Astrocyte (in vitro differentiated cells and primary cell): ENCODE results near the gene PSKH1. TPM values are rescaled to one million over a fixed set of nuclear protein-coding genes. Genes with fewer than 3 reads are reported as not detected.

Experiments used
- DNase-seq: peaks from one replicate; pipeline ENCODE4 v3.0.0-alpha.2; 2010; ENCODE audit warnings: low read depth
- FAIRE-seq: peaks from 2 replicates; lab custom pipeline; 2011; peaks lifted over from hg19 to GRCh38; lab: Jason Lieb, UNC
- H2AFZ ChIP-seq: 2 replicates; pipeline ENCODE4 v1.6.0; 2012; ENCODE audit warnings: low read depth, low read length, inconsistent platforms
- H3K27ac ChIP-seq: 2 replicates; pipeline ENCODE4 v1.5.1; 2011; ENCODE audit warnings: low read depth, low read length, inconsistent platforms
- H3K27me3 ChIP-seq: 2 replicates; pipeline ENCODE4 v1.6.0; 2011; ENCODE audit warnings: low read length, inconsistent platforms; ENCODE audit not compliant: insufficient read depth
- H3K36me3 ChIP-seq: 2 replicates; pipeline ENCODE4 v1.5.1; 2011; ENCODE audit warnings: low read length, inconsistent platforms; ENCODE audit not compliant: insufficient read depth
- H3K4me1 ChIP-seq: 2 replicates; pipeline ENCODE4 v1.5.1; 2011; ENCODE audit warnings: low read length, inconsistent platforms; ENCODE audit not compliant: insufficient read depth
- H3K4me2 ChIP-seq: 2 replicates; pipeline ENCODE4 v1.6.0; 2012; ENCODE audit warnings: low read length, inconsistent platforms
- H3K4me3 ChIP-seq: 2 replicates; pipeline ENCODE4 v1.5.1; 2011; ENCODE audit warnings: low read depth, mild to moderate bottlenecking, low read length, inconsistent platforms; ENCODE audit not compliant: insufficient read depth
- H3K79me2 ChIP-seq: 2 replicates; pipeline ENCODE4 v1.6.0; 2012; ENCODE audit warnings: mild to moderate bottlenecking, low read length, inconsistent platforms; ENCODE audit not compliant: insufficient read depth
- H3K9ac ChIP-seq: 2 replicates; pipeline ENCODE4 v1.6.0; 2012; ENCODE audit warnings: mild to moderate bottlenecking, low read length, inconsistent platforms
- H3K9me3 ChIP-seq: 2 replicates; pipeline ENCODE4 v1.5.1; 2012; ENCODE audit warnings: low read depth, mild to moderate bottlenecking, low read length, inconsistent platforms; ENCODE audit not compliant: insufficient read depth
- H4K20me1 ChIP-seq: 2 replicates; pipeline ENCODE4 v1.6.0; 2012; ENCODE audit warnings: low read length, inconsistent platforms; ENCODE audit not compliant: insufficient read depth
- H3K27ac Mint-ChIP-seq: one replicate; pipeline ENCODE4 v1.8.0; 2021; ENCODE audit warnings: mild to moderate bottlenecking, mixed read lengths; ENCODE audit not compliant: unreplicated experiment
- H3K27me3 Mint-ChIP-seq: one replicate; pipeline ENCODE4 v1.8.0; 2021; ENCODE audit warnings: low read depth, mixed read lengths; ENCODE audit not compliant: unreplicated experiment
- H3K36me3 Mint-ChIP-seq: one replicate; pipeline ENCODE4 v1.8.0; 2021; ENCODE audit warnings: low read depth, mixed read lengths; ENCODE audit not compliant: unreplicated experiment
- H3K4me1 Mint-ChIP-seq: one replicate; pipeline ENCODE4 v1.8.0; 2021; ENCODE audit warnings: low read depth, mixed read lengths; ENCODE audit not compliant: unreplicated experiment
- H3K4me3 Mint-ChIP-seq: one replicate; pipeline ENCODE4 v1.8.0; 2021; ENCODE audit warnings: mild to moderate bottlenecking, moderate library complexity, mixed read lengths; ENCODE audit not compliant: unreplicated experiment
- H3K9me3 Mint-ChIP-seq: one replicate; pipeline ENCODE4 v1.8.0; 2021; ENCODE audit warnings: mild to moderate bottlenecking, mixed read lengths; ENCODE audit not compliant: unreplicated experiment
- CTCF ChIP-seq: IDR thresholded peaks from 2 replicates; pipeline ENCODE4 v1.5.1; 2011; ENCODE audit warnings: low read depth, mild to moderate bottlenecking, inconsistent platforms, low read length, moderate library complexity; ENCODE audit not compliant: insufficient read depth
- EZH2 ChIP-seq: IDR thresholded peaks from 2 replicates; pipeline ENCODE4 v1.6.1; 2012; ENCODE audit warnings: mild to moderate bottlenecking, low read length, inconsistent platforms; ENCODE audit not compliant: insufficient read depth
- total RNA-seq: library from RNA; stranded (reverse); gene quantifications from 2 replicates; pipeline ENCODE4 v1.2.1, GENCODE V29; 2021

PSKH1 gene
- total RNA-seq, 1 donor from 2014 or later, result 27.3 TPM

- Mint-ChIP-seq H3K4me3 (no peak overlapping the region), H3K4me1 (peaks cover 3% of the 10 kb centered on the region), H3K36me3 (peaks cover 24% of the 10 kb centered on the region), H3K9me3 (no peaks in the 10 kb centered on the region), H3K27me3 (no peaks in the 10 kb centered on the region), H3K27ac (no peak overlapping the region)
- H3K4me3 ChIP-seq, result no peak overlapping the region
- H3K79me2 ChIP-seq, result peaks cover 25% of the 10 kb centered on the region
- H3K9ac ChIP-seq, result no peak overlapping the region
- no peak overlapping the region for H2AFZ ChIP-seq
- no peak for FAIRE-seq
- no peaks in the 10 kb centered on the region for H3K9me3 ChIP-seq
- no peaks in the 10 kb centered on the region for H3K27me3 ChIP-seq
- H3K27ac ChIP-seq, result no peak overlapping the region
- TF ChIP-seq EZH2 (no peak), CTCF (no peak)
- H3K4me2 ChIP-seq, result no peak overlapping the region
- H3K36me3 ChIP-seq, result peaks cover 46% of the 10 kb centered on the region
- H4K20me1 ChIP-seq, result peaks cover 81% of the 10 kb centered on the region
- DNase-seq, result no peak
- H3K4me1 ChIP-seq, result peaks cover 4% of the 10 kb centered on the region
Measured at GRCh38 chr16:67954421-67955196, 61.6 kb downstream of the PSKH1 start.

- FAIRE-seq, result no peak
- H3K36me3 Mint-ChIP-seq, result peaks cover 29% of the 10 kb centered on the region
- TF ChIP-seq CTCF (no peak), EZH2 (no peak)
- H3K4me1 Mint-ChIP-seq, result peaks cover 8% of the 10 kb centered on the region
- peaks cover 50% of the 10 kb centered on the region for H3K36me3 ChIP-seq
- H3K27ac ChIP-seq, result no peak overlapping the region
- DNase-seq, result no peak
- H3K9me3 Mint-ChIP-seq, result no peaks in the 10 kb centered on the region
- H3K27me3 ChIP-seq, result no peaks in the 10 kb centered on the region
- peaks cover 54% of the 10 kb centered on the region for H3K79me2 ChIP-seq
- no peak overlapping the region for H3K9ac ChIP-seq
- peaks cover 82% of the 10 kb centered on the region for H4K20me1 ChIP-seq
- H3K4me2 ChIP-seq, result no peak overlapping the region
- H3K9me3 ChIP-seq, result no peaks in the 10 kb centered on the region
- H3K27ac Mint-ChIP-seq, result no peak overlapping the region
- H3K27me3 Mint-ChIP-seq, result no peaks in the 10 kb centered on the region
- no peak overlapping the region for H3K4me3 Mint-ChIP-seq
- peaks cover 12% of the 10 kb centered on the region for H3K4me1 ChIP-seq
- H2AFZ ChIP-seq, result no peak overlapping the region
- H3K4me3 ChIP-seq, result no peak overlapping the region
Measured at GRCh38 chr16:67957622-67958021, 64.6 kb downstream of the PSKH1 start.
